H1 (cell line): ENCODE data around the gene TMEM86B. TPM values are rescaled to one million over a fixed set of nuclear protein-coding genes. Genes with fewer than 3 reads are reported as not detected.

Source experiments
- CTCF ChIA-PET: fragments of 300-600 bp; sonication (Branson Sonifier 250); formaldehyde crosslinking; loops from one replicate; lab custom pipeline; 2021; ENCODE audit not compliant: partially characterized antibody; lab: Charles Lee
- POLR2A ChIA-PET: fragments of 300-600 bp; sonication (Branson Sonifier 250); formaldehyde crosslinking; loops from one replicate; lab custom pipeline; 2021; ENCODE audit warnings: inconsistent platforms; ENCODE audit not compliant: partially characterized antibody; lab: Charles Lee
- DNase-seq, 2 experiments: peaks; one replicate each; pipeline versions ENCODE4 v3.0.0 to v3.0.0-alpha.2; 2010 to 2022; ENCODE audit warnings: low spot score in 2 of 2, low read depth in 1 of 2, mixed read lengths in 1 of 2
- FAIRE-seq: peaks from 2 replicates; lab custom pipeline; 2011; peaks lifted over from hg19 to GRCh38; lab: Jason Lieb, UNC
- H2AFZ ChIP-seq: 2 replicates; pipeline ENCODE4 v1.8.1; 2012; ENCODE audit warnings: low read length, inconsistent platforms
- H2AK5ac ChIP-seq: 2 replicates; pipeline ENCODE4 v1.6.1; 2013; ENCODE audit warnings: low read depth, low read length
- H2BK120ac ChIP-seq: replicated peaks from 2 replicates; pipeline ENCODE3; 2013; ENCODE audit warnings: low read depth, low read length, inconsistent platforms
- H2BK12ac ChIP-seq: 2 replicates; pipeline ENCODE4 v1.6.1; 2013; ENCODE audit warnings: low read depth, low read length
- H2BK15ac ChIP-seq: 2 replicates; pipeline ENCODE4 v1.6.1; 2013; ENCODE audit warnings: low read length
- H2BK20ac ChIP-seq: 2 replicates; pipeline ENCODE4 v1.6.1; 2013; ENCODE audit warnings: low read length
- H2BK5ac ChIP-seq: 2 replicates; pipeline ENCODE4 v1.6.1; 2013; ENCODE audit warnings: low read depth, low read length
- H3K14ac ChIP-seq: 2 replicates; pipeline ENCODE4 v1.6.1; 2013; ENCODE audit warnings: inconsistent platforms; ENCODE audit not compliant: insufficient read length
- H3K18ac ChIP-seq: 2 replicates; pipeline ENCODE4 v1.6.1; 2013; ENCODE audit warnings: low read length; ENCODE audit errors: extremely low read depth
- H3K23ac ChIP-seq: 2 replicates; pipeline ENCODE4 v1.6.1; 2013; ENCODE audit warnings: inconsistent platforms; ENCODE audit not compliant: insufficient read length
- H3K23me2 ChIP-seq: 2 replicates; pipeline ENCODE4 v1.6.1; 2013; ENCODE audit warnings: low read depth, low read length
- H3K27ac ChIP-seq: 2 replicates; pipeline ENCODE4 v1.6.1; 2011; ENCODE audit warnings: low read depth, low read length, inconsistent platforms
- H3K27me3 ChIP-seq, 4 experiments: replicated peaks in 1 of 4; 1 replicate in 1 of 4; 2 replicates in 3 of 4; pipeline versions ENCODE4 v1.6.1 to v1.8.1; 2011 to 2013; ENCODE audit warnings: low read length in 3 of 4, mild to moderate bottlenecking in 3 of 4, inconsistent platforms in 2 of 4, mixed read lengths in 2 of 4, moderate library complexity in 1 of 4; ENCODE audit not compliant: control insufficient read depth in 3 of 4, insufficient read depth in 3 of 4; ENCODE audit errors: extremely low read depth in 1 of 4
- H3K36me3 ChIP-seq, 4 experiments: 2 replicates each; pipeline versions ENCODE4 v1.6.1 to v1.8.1; 2011 to 2013; ENCODE audit warnings: mild to moderate bottlenecking in 4 of 4, low read length in 3 of 4, moderate library complexity in 2 of 4, control low read depth in 1 of 4, inconsistent platforms in 1 of 4; ENCODE audit not compliant: insufficient read depth in 4 of 4, control insufficient read depth in 2 of 4
- H3K4ac ChIP-seq: replicated peaks from 2 replicates; pipeline ENCODE3; 2013; ENCODE audit warnings: low read length, low read depth, mixed read lengths, inconsistent platforms; ENCODE audit not compliant: insufficient read length
- H3K4me1 ChIP-seq, 4 experiments: replicated peaks in 1 of 4; 1 replicate in 1 of 4; 2 replicates in 3 of 4; pipeline versions ENCODE4 v1.6.1 to v1.8.1; 2011 to 2013; ENCODE audit warnings: low read length in 3 of 4, inconsistent platforms in 2 of 4, mixed read lengths in 1 of 4; ENCODE audit not compliant: insufficient read depth in 4 of 4, control insufficient read depth in 3 of 4
- H3K4me2 ChIP-seq, 2 experiments: 2 replicates each; pipeline versions ENCODE4 v1.6.1 to v1.8.1; 2011 to 2013; ENCODE audit warnings: low read depth in 2 of 2, low read length in 2 of 2, control low read depth in 1 of 2, inconsistent platforms in 1 of 2, mild to moderate bottlenecking in 1 of 2; ENCODE audit not compliant: insufficient read depth in 1 of 2
- H3K4me3 ChIP-seq, 4 experiments: fragments of 200-600, 300-600 bp in 1 of 4; sonication (generic), shearing (Covaris generic), sonication (Bioruptor Twin) in 1 of 4; 2 replicates each; pipeline versions ENCODE4 v1.5.1 to v1.8.1; 2011 to 2016; ENCODE audit warnings: low read length in 4 of 4, low read depth in 3 of 4, control low read depth in 2 of 4, inconsistent platforms in 2 of 4, mild to moderate bottlenecking in 2 of 4, mixed read lengths in 1 of 4, moderate library complexity in 1 of 4; ENCODE audit not compliant: insufficient read depth in 2 of 4; ENCODE audit errors: extremely low read depth in 1 of 4
- H3K56ac ChIP-seq: replicated peaks from 2 replicates; pipeline ENCODE3; 2013; ENCODE audit warnings: low read depth, mild to moderate bottlenecking, mixed read lengths, low read length, inconsistent platforms; ENCODE audit not compliant: insufficient read length
- H3K79me1 ChIP-seq: 2 replicates; pipeline ENCODE4 v1.6.1; 2013; ENCODE audit warnings: low read depth, low read length, control low read depth
- H3K79me2 ChIP-seq, 2 experiments: 2 replicates each; pipeline versions ENCODE4 v1.6.1 to v1.8.1; 2012 to 2013; ENCODE audit warnings: low read length in 2 of 2, mild to moderate bottlenecking in 2 of 2, inconsistent platforms in 1 of 2; ENCODE audit not compliant: insufficient read depth in 2 of 2, control insufficient read depth in 1 of 2
- H3K9ac ChIP-seq, 4 experiments: replicated peaks in 1 of 4; 1 replicate in 1 of 4; 2 replicates in 3 of 4; pipeline versions ENCODE4 v1.6.1 to v1.8.1; 2011 to 2013; ENCODE audit warnings: low read depth in 3 of 4, low read length in 3 of 4, control low read depth in 2 of 4, mild to moderate bottlenecking in 2 of 4, moderate library complexity in 2 of 4, inconsistent platforms in 1 of 4; ENCODE audit errors: extremely low read depth in 1 of 4
- H3K9me3 ChIP-seq, 2 experiments: 2 replicates each; pipeline versions ENCODE4 v1.6.1 to v1.8.1; 2012 to 2013; ENCODE audit warnings: mild to moderate bottlenecking in 2 of 2, moderate library complexity in 2 of 2, control low read depth in 1 of 2, inconsistent platforms in 1 of 2, low read depth in 1 of 2, low read length in 1 of 2, mixed read lengths in 1 of 2; ENCODE audit not compliant: insufficient read depth in 2 of 2
- H4K20me1 ChIP-seq, 2 experiments: replicated peaks in 1 of 2; 2 replicates each; pipeline versions ENCODE3 to v1.8.1; 2011 to 2013; ENCODE audit warnings: inconsistent platforms in 2 of 2, low read length in 2 of 2, mild to moderate bottlenecking in 1 of 2; ENCODE audit not compliant: insufficient read depth in 2 of 2, control insufficient read depth in 1 of 2
- H4K5ac ChIP-seq: 2 replicates; pipeline ENCODE4 v1.6.1; 2013; ENCODE audit warnings: low read length, low read depth, mixed read lengths, inconsistent platforms; ENCODE audit not compliant: insufficient read length
- H4K8ac ChIP-seq: 2 replicates; pipeline ENCODE4 v1.8.0; 2013; ENCODE audit warnings: mild to moderate bottlenecking, moderate library complexity, low read length, inconsistent platforms; ENCODE audit not compliant: insufficient read depth; ENCODE audit errors: extremely low read depth
- H4K91ac ChIP-seq: replicated peaks from 2 replicates; pipeline ENCODE3; 2013; ENCODE audit warnings: low read length, mixed read lengths, inconsistent platforms; ENCODE audit not compliant: insufficient read length
- ATF2 ChIP-seq: IDR thresholded peaks from 2 replicates; pipeline ENCODE4 v1.6.1; 2012; ENCODE audit warnings: low read length, inconsistent platforms
- BACH1 ChIP-seq: IDR thresholded peaks from 2 replicates; pipeline ENCODE4 v1.6.1; 2012; ENCODE audit warnings: low read length, improper control_type of control experiment
- CEBPB ChIP-seq: IDR thresholded peaks from 2 replicates; pipeline ENCODE4 v1.6.1; 2012; ENCODE audit warnings: low read depth, low read length
- CREB1 ChIP-seq: IDR thresholded peaks from 2 replicates; pipeline ENCODE4 v1.6.1; 2012; ENCODE audit warnings: inconsistent platforms
- E2F6 ChIP-seq: IDR thresholded peaks from 2 replicates; pipeline ENCODE4 v1.6.1; 2012; ENCODE audit warnings: inconsistent platforms
- FOSL1 ChIP-seq: IDR thresholded peaks from 2 replicates; pipeline ENCODE4 v1.6.1; 2011; ENCODE audit warnings: mild to moderate bottlenecking, low read depth, low read length, moderate library complexity; ENCODE audit not compliant: insufficient read depth
- POU5F1 ChIP-seq: IDR thresholded peaks from 2 replicates; pipeline ENCODE4 v1.6.1; 2011; ENCODE audit warnings: low read depth, mild to moderate bottlenecking, low read length, moderate library complexity
- RFX5 ChIP-seq: IDR thresholded peaks from 2 replicates; pipeline ENCODE4 v1.6.1; 2011; ENCODE audit warnings: low read depth, low read length, improper control_type of control experiment, borderline replicate concordance
- SP2 ChIP-seq: IDR thresholded peaks from 2 replicates; pipeline ENCODE4 v1.6.1; 2012; ENCODE audit warnings: mild to moderate bottlenecking, low read length, inconsistent platforms
- SP4 ChIP-seq: IDR thresholded peaks from 2 replicates; pipeline ENCODE4 v1.6.1; 2012; ENCODE audit warnings: low read length, inconsistent platforms
- WGBS, 2 experiments: shearing (Covaris generic) in 1 of 2; methylation state at CpG; one replicate each; pipeline versions ENCODE4 v1.1.6 to v1.1.7; 2013 to 2015; ENCODE audit warnings: low lambda C conversion rate in 2 of 2, mixed read lengths in 2 of 2, inconsistent platforms in 1 of 2, low coverage in 1 of 2, missing lambda C conversion rate in 1 of 2; ENCODE audit not compliant: insufficient replicate concordance in 2 of 2, insufficient coverage in 1 of 2, insufficient read length in 1 of 2; ENCODE audit errors: extremely low coverage in 1 of 2, missing lambda C conversion rate in 1 of 2; 5-methylcytosine and 5-hydroxymethylcytosine counted together
- polyA plus RNA-seq, 7 experiments: library from polyadenylated mRNA; depleted of rRNA in 3 of 7; stranded (reverse) in 5 of 7; unstranded in 2 of 7; fragments of >200 nt in 5 of 7; fragments of 200-250 nt in 2 of 7; gene quantifications; 1 replicate in 5 of 7; 2 replicates in 1 of 7; 4 replicates in 1 of 7; pipeline versions ENCODE4 v1.2.1 to v1.2.3, GENCODE V29; 2011 to 2013; ENCODE audit warnings: missing spikeins in 2 of 7, mixed read lengths in 2 of 7
- total RNA-seq: library from RNA; stranded (reverse); fragmentation: NEBNext Ultra II Directional; extraction: Animal tissue kit (Norgen Biotek cat#: 25700); gene quantifications from 2 replicates; pipeline ENCODE4 v1.2.1, GENCODE V29; 2021

Gene TMEM86B
- total and polyA plus RNA-seq, 2 of the 8 experiments (the other 6 are each of a cell fraction or from before 2014, with no cell fraction given), result 2.0 to 2.9 TPM

- Histone ChIP-seq H3K79me1 (peaks cover 19% of the 10 kb centered on the region), H2BK20ac (no peak overlapping the region), H3K9ac (peak overlapping the region in 3 of 4 experiments; percentile 65 to 82 (median 66); a peak in 6 of 7 replicates), H3K23ac (no peak overlapping the region), H2BK5ac (peak overlapping the region; percentile 75; the same call in 1 of the 2 replicates), H4K8ac (peak overlapping the region; percentile 4; the same call in 1 of the 2 replicates), H4K5ac (peak overlapping the region; percentile 20), H4K91ac (no peak overlapping the region), H3K36me3 (no peaks in the 10 kb centered on the region), H3K27me3 (no peaks in the 10 kb centered on the region), H3K4ac (no peak overlapping the region), H2AK5ac (no peak overlapping the region), H2BK15ac (no peak overlapping the region), H3K79me2 (peaks cover 9 to 39% of the 10 kb centered on the region in 2 experiments), H2AFZ (no peak overlapping the region), H3K56ac (no peak overlapping the region), H3K18ac (peak overlapping the region; percentile 78), H2BK12ac (peak overlapping the region; percentile 17; the same call in 1 of the 2 replicates), H3K23me2 (peaks cover 13% of the 10 kb centered on the region; the same call in 1 of the 2 replicates), H2BK120ac (no peak overlapping the region), H4K20me1 (peaks cover 21 to 22% of the 10 kb centered on the region in 2 experiments), H3K4me2 (peak overlapping the region; percentile 71 to 84), H3K27ac (peak overlapping the region; percentile 65; the same call in 1 of the 2 replicates), H3K4me1 (peaks cover 0 to 14% (median 11%) of the 10 kb centered on the region in 4 experiments; a peak in 5 of 7 replicates), H3K14ac (no peak overlapping the region), H3K9me3 (no peaks in the 10 kb centered on the region; a peak in 1 of 4 replicates), H3K4me3 (peak overlapping the region; percentile 79 to 89 (median 82))
- DNase-seq, result no peak
- WGBS, 2 experiments, result 49% methylated on average over 29 of the region's 29 CpGs; no CpG with 5 or more reads in 1 of the 2 experiments
- ChIA-PET POLR2A (interaction anchor here (0.6 to 4.4 kb wide), 36 partner anchors 12 to 1085 kb away, joined by 3 to 28 read pairs (median 4); partner anchors contain the start of genes BRSK1, EPN1, FIZ1 and HSPBP1), CTCF (interaction anchor here (0.6 to 2.3 kb wide), 17 partner anchors 9 to 1159 kb away, joined by 3 to 8 read pairs (median 3); partner anchors contain the start of gene OSCAR)
- FAIRE-seq, result no peak
- TF ChIP-seq CREB1 (no peak), SP2 (no peak), ATF2 (no peak), POU5F1 (no peak), FOSL1 (no peak), E2F6 (no peak), BACH1 (no peak), SP4 (no peak), CEBPB (no peak), RFX5 (no peak)
These were observed 31.1 kb upstream of the TMEM86B start for GRCh38 chr19:55259540-55260210.
